Liver (tissue), 9 donors: Measurements from ENCODE around the gene OLIG2. TPM values are rescaled to one million over a fixed set of nuclear protein-coding genes. Genes with fewer than 3 reads are reported as not detected.

Experiments used
- DNase-seq: peaks from one replicate; pipeline ENCODE4 v3.0.0-alpha.2; 2017; ENCODE audit warnings: low spot score
- H3K27ac ChIP-seq, 2 donors: one replicate each; pipeline ENCODE4 v1.7.0; 2013; ENCODE audit warnings: inconsistent platforms in 2 of 2, low read length in 2 of 2, control low read depth in 1 of 2, low read depth in 1 of 2, mild to moderate bottlenecking in 1 of 2
- H3K27me3 ChIP-seq, 4 donors: one replicate each; pipeline versions ENCODE4 v1.6.1 to v1.7.0; 2013; ENCODE audit warnings: low read length in 3 of 4, inconsistent platforms in 1 of 4, mild to moderate bottlenecking in 1 of 4, moderate library complexity in 1 of 4; ENCODE audit not compliant: control insufficient read depth in 4 of 4, insufficient read depth in 4 of 4
- H3K36me3 ChIP-seq, 4 donors: one replicate each; pipeline versions ENCODE4 v1.6.1 to v1.7.0; 2013; ENCODE audit warnings: low read length in 3 of 4, mild to moderate bottlenecking in 3 of 4, low read depth in 1 of 4, moderate library complexity in 1 of 4; ENCODE audit not compliant: control insufficient read depth in 4 of 4, insufficient read depth in 3 of 4
- H3K4me1 ChIP-seq, 4 donors: one replicate each; pipeline versions ENCODE4 v1.6.1 to v1.7.0; 2013; ENCODE audit warnings: low read length in 3 of 4, mild to moderate bottlenecking in 3 of 4, moderate library complexity in 1 of 4; ENCODE audit not compliant: control insufficient read depth in 4 of 4, insufficient read depth in 4 of 4
- H3K4me3 ChIP-seq, 3 donors: one replicate each; pipeline versions ENCODE4 v1.6.1 to v1.7.0; 2013; ENCODE audit warnings: low read length in 3 of 3, control low read depth in 1 of 3, low read depth in 1 of 3, mild to moderate bottlenecking in 1 of 3
- H3K9ac ChIP-seq, 2 donors: one replicate each; pipeline ENCODE4 v1.7.0; 2013; ENCODE audit warnings: low read length in 2 of 2, mild to moderate bottlenecking in 2 of 2, moderate library complexity in 2 of 2, control low read depth in 1 of 2, low read depth in 1 of 2
- H3K9me3 ChIP-seq, 4 donors: one replicate each; pipeline versions ENCODE4 v1.6.1 to v1.7.0; 2013; ENCODE audit warnings: low read length in 3 of 4; ENCODE audit not compliant: control insufficient read depth in 4 of 4
- EGR1 ChIP-seq, 2 donors: IDR thresholded peaks; 2 replicates each; pipeline ENCODE4 v1.6.1; 2016 to 2018; ENCODE audit warnings: antibody characterized with exemption in 2 of 2, low read depth in 2 of 2
- FOXA1 ChIP-seq: IDR thresholded peaks from 2 replicates; pipeline ENCODE4 v1.6.1; 2016; ENCODE audit warnings: antibody characterized with exemption
- FOXA2 ChIP-seq: IDR thresholded peaks from 2 replicates; pipeline ENCODE4 v1.6.1; 2016; ENCODE audit warnings: antibody characterized with exemption
- GABPA ChIP-seq, 2 donors: IDR thresholded peaks in 1 of 2; conservative IDR thresholded peaks in 1 of 2; 2 replicates each; pipeline ENCODE4 v1.6.1; 2016; ENCODE audit warnings: antibody characterized with exemption in 2 of 2, mild to moderate bottlenecking in 1 of 2, moderate library complexity in 1 of 2
- HNF4A ChIP-seq, 2 donors: conservative IDR thresholded peaks; 2 replicates each; pipeline ENCODE4 v1.6.1; 2016; ENCODE audit warnings: antibody characterized with exemption in 2 of 2, mild to moderate bottlenecking in 2 of 2
- HNF4G ChIP-seq: IDR thresholded peaks from 2 replicates; pipeline ENCODE4 v1.6.1; 2016; ENCODE audit warnings: antibody characterized with exemption
- JUND ChIP-seq, 2 donors: IDR thresholded peaks; 2 replicates each; pipeline ENCODE4 v1.6.1; 2016; ENCODE audit warnings: antibody characterized with exemption in 2 of 2
- NR2F2 ChIP-seq: IDR thresholded peaks from 2 replicates; pipeline ENCODE4 v1.6.1; 2016; ENCODE audit warnings: antibody characterized with exemption
- RAD21 ChIP-seq, 2 donors: IDR thresholded peaks; 2 replicates each; pipeline ENCODE4 v1.6.1; 2016; ENCODE audit warnings: antibody characterized with exemption in 2 of 2, mild to moderate bottlenecking in 2 of 2
- RXRA ChIP-seq, 2 donors: IDR thresholded peaks; 2 replicates each; pipeline ENCODE4 v1.6.1; 2017 to 2018; ENCODE audit warnings: antibody characterized with exemption in 2 of 2, mild to moderate bottlenecking in 1 of 2
- SP1 ChIP-seq: IDR thresholded peaks from 2 replicates; pipeline ENCODE4 v1.6.1; 2018; ENCODE audit warnings: antibody characterized with exemption, mild to moderate bottlenecking
- TAF1 ChIP-seq: conservative IDR thresholded peaks from 2 replicates; pipeline ENCODE4 v1.6.1; 2016; ENCODE audit warnings: antibody characterized with exemption, mild to moderate bottlenecking
- YY1 ChIP-seq: IDR thresholded peaks from 2 replicates; pipeline ENCODE4 v1.6.1; 2016; ENCODE audit warnings: antibody characterized with exemption, mild to moderate bottlenecking
- WGBS: extraction: QIAGEN DNeasy Blood & Tissue Kit; methylation state at CpG from one replicate; pipeline ENCODE4 v1.1.7; 2013; 5-methylcytosine and 5-hydroxymethylcytosine counted together
- polyA plus RNA-seq, 2 donors: library from polyadenylated mRNA; stranded (reverse) in 1 of 2; unstranded in 1 of 2; fragments of 200-250 nt in 1 of 2; fragments of >200 nt in 1 of 2; fragmentation: Nextera tagmentation in 1 of 2; extraction: Ambion mirVana in 1 of 2; gene quantifications; one replicate each; pipeline versions ENCODE4 v1.2.1 to v1.2.3, GENCODE V29; 2013 to 2015
- total RNA-seq, 2 donors: library from RNA; depleted of rRNA; stranded (reverse); fragments of >200 nt; gene quantifications; one replicate each; pipeline ENCODE4 v1.2.3, GENCODE V29; 2014
- TF ChIP-seq, protein P1 (sequence below): IDR thresholded peaks from 2 replicates; pipeline ENCODE4 v1.6.1; 2016; ENCODE audit warnings: antibody characterized with exemption, mild to moderate bottlenecking
- TF ChIP-seq, protein P2 (sequence below): IDR thresholded peaks from 2 replicates; pipeline ENCODE4 v1.6.1; 2016; ENCODE audit warnings: antibody characterized with exemption
- TF ChIP-seq, protein P3 (sequence below): IDR thresholded peaks from 2 replicates; pipeline ENCODE4 v1.6.1; 2016; ENCODE audit warnings: antibody characterized with exemption
- TF ChIP-seq, protein P4 (sequence below): IDR thresholded peaks from 2 replicates; pipeline ENCODE4 v1.6.1; 2016; ENCODE audit warnings: antibody characterized with exemption
- TF ChIP-seq, protein P5 (sequence below): fragments of 150-350 bp; IDR thresholded peaks from 2 replicates; pipeline ENCODE4 v1.5.1; 2017; ENCODE audit warnings: improper control_type of control experiment, low read depth, low read length; ENCODE audit not compliant: missing input control
- donor health status: healthy.
- donor health status: healthy.
- donor health status: healthy.
- donor health status: healthy.
- donor health status: healthy.

The OLIG2 gene
- total and polyA plus RNA-seq, 4 donors, result not detected

DNA sequence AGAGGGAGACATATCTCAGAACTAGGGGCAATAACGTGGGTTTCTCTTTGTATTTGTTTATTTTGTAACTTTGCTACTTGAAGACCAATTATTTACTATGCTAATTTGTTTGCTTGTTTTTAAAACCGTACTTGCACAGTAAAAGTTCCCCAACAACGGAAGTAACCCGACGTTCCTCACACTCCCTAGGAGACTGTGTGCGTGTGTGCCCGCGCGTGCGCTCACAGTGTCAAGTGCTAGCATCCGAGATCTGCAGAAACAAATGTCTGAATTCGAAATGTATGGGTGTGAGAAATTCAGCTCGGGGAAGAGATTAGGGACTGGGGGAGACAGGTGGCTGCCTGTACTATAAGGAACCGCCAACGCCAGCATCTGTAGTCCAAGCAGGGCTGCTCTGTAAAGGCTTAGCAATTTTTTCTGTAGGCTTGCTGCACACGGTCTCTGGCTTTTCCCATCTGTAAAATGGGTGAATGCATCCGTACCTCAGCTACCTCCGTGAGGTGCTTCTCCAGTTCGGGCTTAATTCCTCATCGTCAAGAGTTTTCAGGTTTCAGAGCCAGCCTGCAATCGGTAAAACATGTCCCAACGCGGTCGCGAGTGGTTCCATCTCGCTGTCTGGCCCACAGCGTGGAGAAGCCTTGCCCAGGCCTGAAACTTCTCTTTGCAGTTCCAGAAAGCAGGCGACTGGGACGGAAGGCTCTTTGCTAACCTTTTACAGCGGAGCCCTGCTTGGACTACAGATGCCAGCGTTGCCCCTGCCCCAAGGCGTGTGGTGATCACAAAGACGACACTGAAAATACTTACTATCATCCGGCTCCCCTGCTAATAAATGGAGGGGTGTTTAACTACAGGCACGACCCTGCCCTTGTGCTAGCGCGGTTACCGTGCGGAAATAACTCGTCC is 1.3 kb upstream of the OLIG2 start:
- Histone ChIP-seq H3K36me3 (no peaks in the 10 kb centered on the region), H3K9ac (no peak overlapping the region), H3K27me3 (peaks cover 13 to 36% (median 22%) of the 10 kb centered on the region in 4 donors), H3K4me1 (peaks cover 9 to 43% (median 20%) of the 10 kb centered on the region in 4 donors), H3K4me3 (no peak overlapping the region), H3K27ac (no peak overlapping the region), H3K9me3 (peaks cover 0 to 2% (median 0%) of the 10 kb centered on the region in 4 donors)
- WGBS, result 8% methylated on average over 40 of the region's 40 CpGs
- DNase-seq, result no peak
- TF ChIP-seq GABPA (IDR thresholded peaks at IDR 0.05 in 1 of 2, conservative IDR thresholded peaks at IDR 0.05 in 1 of 2), result no peak
- TF ChIP-seq, protein P1, sequence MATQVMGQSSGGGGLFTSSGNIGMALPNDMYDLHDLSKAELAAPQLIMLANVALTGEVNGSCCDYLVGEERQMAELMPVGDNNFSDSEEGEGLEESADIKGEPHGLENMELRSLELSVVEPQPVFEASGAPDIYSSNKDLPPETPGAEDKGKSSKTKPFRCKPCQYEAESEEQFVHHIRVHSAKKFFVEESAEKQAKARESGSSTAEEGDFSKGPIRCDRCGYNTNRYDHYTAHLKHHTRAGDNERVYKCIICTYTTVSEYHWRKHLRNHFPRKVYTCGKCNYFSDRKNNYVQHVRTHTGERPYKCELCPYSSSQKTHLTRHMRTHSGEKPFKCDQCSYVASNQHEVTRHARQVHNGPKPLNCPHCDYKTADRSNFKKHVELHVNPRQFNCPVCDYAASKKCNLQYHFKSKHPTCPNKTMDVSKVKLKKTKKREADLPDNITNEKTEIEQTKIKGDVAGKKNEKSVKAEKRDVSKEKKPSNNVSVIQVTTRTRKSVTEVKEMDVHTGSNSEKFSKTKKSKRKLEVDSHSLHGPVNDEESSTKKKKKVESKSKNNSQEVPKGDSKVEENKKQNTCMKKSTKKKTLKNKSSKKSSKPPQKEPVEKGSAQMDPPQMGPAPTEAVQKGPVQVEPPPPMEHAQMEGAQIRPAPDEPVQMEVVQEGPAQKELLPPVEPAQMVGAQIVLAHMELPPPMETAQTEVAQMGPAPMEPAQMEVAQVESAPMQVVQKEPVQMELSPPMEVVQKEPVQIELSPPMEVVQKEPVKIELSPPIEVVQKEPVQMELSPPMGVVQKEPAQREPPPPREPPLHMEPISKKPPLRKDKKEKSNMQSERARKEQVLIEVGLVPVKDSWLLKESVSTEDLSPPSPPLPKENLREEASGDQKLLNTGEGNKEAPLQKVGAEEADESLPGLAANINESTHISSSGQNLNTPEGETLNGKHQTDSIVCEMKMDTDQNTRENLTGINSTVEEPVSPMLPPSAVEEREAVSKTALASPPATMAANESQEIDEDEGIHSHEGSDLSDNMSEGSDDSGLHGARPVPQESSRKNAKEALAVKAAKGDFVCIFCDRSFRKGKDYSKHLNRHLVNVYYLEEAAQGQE, result no peak
- no peak for TF ChIP-seq JUND (IDR thresholded peaks at IDR 0.05)
- no peak for TF ChIP-seq EGR1 (IDR thresholded peaks at IDR 0.05; ENCODE audit: low read depth in 2 of 2)
- TF ChIP-seq, protein P2, sequence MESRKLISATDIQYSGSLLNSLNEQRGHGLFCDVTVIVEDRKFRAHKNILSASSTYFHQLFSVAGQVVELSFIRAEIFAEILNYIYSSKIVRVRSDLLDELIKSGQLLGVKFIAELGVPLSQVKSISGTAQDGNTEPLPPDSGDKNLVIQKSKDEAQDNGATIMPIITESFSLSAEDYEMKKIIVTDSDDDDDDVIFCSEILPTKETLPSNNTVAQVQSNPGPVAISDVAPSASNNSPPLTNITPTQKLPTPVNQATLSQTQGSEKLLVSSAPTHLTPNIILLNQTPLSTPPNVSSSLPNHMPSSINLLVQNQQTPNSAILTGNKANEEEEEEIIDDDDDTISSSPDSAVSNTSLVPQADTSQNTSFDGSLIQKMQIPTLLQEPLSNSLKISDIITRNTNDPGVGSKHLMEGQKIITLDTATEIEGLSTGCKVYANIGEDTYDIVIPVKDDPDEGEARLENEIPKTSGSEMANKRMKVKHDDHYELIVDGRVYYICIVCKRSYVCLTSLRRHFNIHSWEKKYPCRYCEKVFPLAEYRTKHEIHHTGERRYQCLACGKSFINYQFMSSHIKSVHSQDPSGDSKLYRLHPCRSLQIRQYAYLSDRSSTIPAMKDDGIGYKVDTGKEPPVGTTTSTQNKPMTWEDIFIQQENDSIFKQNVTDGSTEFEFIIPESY, result no peak
- no peak for TF ChIP-seq TAF1
- TF ChIP-seq RXRA (IDR thresholded peaks at IDR 0.05), result no peak
- no peak for TF ChIP-seq YY1
- TF ChIP-seq, protein P3, sequence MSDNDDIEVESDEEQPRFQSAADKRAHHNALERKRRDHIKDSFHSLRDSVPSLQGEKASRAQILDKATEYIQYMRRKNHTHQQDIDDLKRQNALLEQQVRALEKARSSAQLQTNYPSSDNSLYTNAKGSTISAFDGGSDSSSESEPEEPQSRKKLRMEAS, result no peak
- TF ChIP-seq, protein P4, sequence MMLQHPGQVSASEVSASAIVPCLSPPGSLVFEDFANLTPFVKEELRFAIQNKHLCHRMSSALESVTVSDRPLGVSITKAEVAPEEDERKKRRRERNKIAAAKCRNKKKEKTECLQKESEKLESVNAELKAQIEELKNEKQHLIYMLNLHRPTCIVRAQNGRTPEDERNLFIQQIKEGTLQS, result no peak
- TF ChIP-seq FOXA2, result no peak
- no peak for TF ChIP-seq HNF4A (conservative IDR thresholded peaks at IDR 0.05)
- no peak for TF ChIP-seq SP1
- TF ChIP-seq HNF4G, result no peak
- TF ChIP-seq, protein P5, sequence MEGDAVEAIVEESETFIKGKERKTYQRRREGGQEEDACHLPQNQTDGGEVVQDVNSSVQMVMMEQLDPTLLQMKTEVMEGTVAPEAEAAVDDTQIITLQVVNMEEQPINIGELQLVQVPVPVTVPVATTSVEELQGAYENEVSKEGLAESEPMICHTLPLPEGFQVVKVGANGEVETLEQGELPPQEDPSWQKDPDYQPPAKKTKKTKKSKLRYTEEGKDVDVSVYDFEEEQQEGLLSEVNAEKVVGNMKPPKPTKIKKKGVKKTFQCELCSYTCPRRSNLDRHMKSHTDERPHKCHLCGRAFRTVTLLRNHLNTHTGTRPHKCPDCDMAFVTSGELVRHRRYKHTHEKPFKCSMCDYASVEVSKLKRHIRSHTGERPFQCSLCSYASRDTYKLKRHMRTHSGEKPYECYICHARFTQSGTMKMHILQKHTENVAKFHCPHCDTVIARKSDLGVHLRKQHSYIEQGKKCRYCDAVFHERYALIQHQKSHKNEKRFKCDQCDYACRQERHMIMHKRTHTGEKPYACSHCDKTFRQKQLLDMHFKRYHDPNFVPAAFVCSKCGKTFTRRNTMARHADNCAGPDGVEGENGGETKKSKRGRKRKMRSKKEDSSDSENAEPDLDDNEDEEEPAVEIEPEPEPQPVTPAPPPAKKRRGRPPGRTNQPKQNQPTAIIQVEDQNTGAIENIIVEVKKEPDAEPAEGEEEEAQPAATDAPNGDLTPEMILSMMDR, result no peak
- no peak for TF ChIP-seq NR2F2
- TF ChIP-seq RAD21 (IDR thresholded peaks at IDR 0.05), result no peak
- TF ChIP-seq FOXA1, result no peak
